GM12892 (cell line): ENCODE results near the gene LRCH3.

Experiments
- DNase-seq: peaks from one replicate; pipeline ENCODE4 v3.0.0; 2011; ENCODE audit not compliant: insufficient read length
- FAIRE-seq: peaks from 2 replicates; lab custom pipeline; 2011; peaks lifted over from hg19 to GRCh38; lab: Jason Lieb, UNC
- POLR2A ChIP-seq: IDR thresholded peaks from 2 replicates; pipeline ENCODE4 v1.6.1; 2011; ENCODE audit warnings: low read depth, low read length, control low read depth
- POLR2AphosphoS5 ChIP-seq: IDR thresholded peaks from 2 replicates; pipeline ENCODE4 v1.6.1; 2011; ENCODE audit warnings: low read depth, low read length, control low read depth
- TAF1 ChIP-seq: IDR thresholded peaks from 2 replicates; pipeline ENCODE4 v1.6.1; 2011; ENCODE audit warnings: low read depth, mild to moderate bottlenecking, control low read depth, low read length, borderline replicate concordance

LRCH3 gene

GRCh38 chr3:197811343-197811742 lies 20.3 kb downstream of the LRCH3 start:
- TF ChIP-seq POLR2AphosphoS5 (no peak), TAF1 (no peak), POLR2A (no peak)
- no peak for DNase-seq
- FAIRE-seq: no peak

- DNase-seq (no peak), FAIRE-seq (no peak)
- TF ChIP-seq POLR2A (no peak), POLR2AphosphoS5 (no peak), TAF1 (no peak)
Observed at GRCh38 chr3:197814372-197814771, 23.3 kb downstream of the LRCH3 start.

- DNase-seq: no peak
- no peak for FAIRE-seq
- TF ChIP-seq POLR2AphosphoS5: no peak
- no peak for TF ChIP-seq TAF1
- no peak for TF ChIP-seq POLR2A
Observed at GRCh38 chr3:197820550-197821335, 29.7 kb downstream of the LRCH3 start.

GRCh38 chr3:197829397-197830045 lies 38.5 kb downstream of the LRCH3 start:
- TF ChIP-seq POLR2AphosphoS5 (no peak), POLR2A (no peak), TAF1 (no peak)
- no peak for FAIRE-seq

GRCh38 chr3:197830308-197830966 lies 39.4 kb downstream of the LRCH3 start:
- DNase-seq: no peak
- no peak for FAIRE-seq
- TF ChIP-seq TAF1 (no peak), POLR2AphosphoS5 (no peak), POLR2A (no peak)

More at GRCh38 chr3:197829397-197830045, 38.5 kb downstream of the LRCH3 start:
- no peak for DNase-seq

GRCh38 chr3:197830967-197831313 lies 39.9 kb downstream of the LRCH3 start:
- TF ChIP-seq POLR2A: no peak
- TF ChIP-seq TAF1: no peak
- no peak for TF ChIP-seq POLR2AphosphoS5
- FAIRE-seq (no peak), DNase-seq (no peak)

- TF ChIP-seq POLR2A (no peak), POLR2AphosphoS5 (no peak), TAF1 (no peak)
- FAIRE-seq (peak; percentile 73), DNase-seq (no peak)
Observed at GRCh38 chr3:197833930-197834715, 43.1 kb downstream of the LRCH3 start.

GRCh38 chr3:197835509-197835908 lies 44.5 kb downstream of the LRCH3 start:
- peak; percentile 88 for FAIRE-seq
- TF ChIP-seq POLR2A (0 out of 2 replicates have a peak, but pooled peaks have one; percentile 28), POLR2AphosphoS5 (no peak), TAF1 (no peak)
- DNase-seq: peak; percentile 19

GRCh38 chr3:197836244-197836643 lies 45.2 kb downstream of the LRCH3 start:
- no peak for TF ChIP-seq TAF1
- no peak for TF ChIP-seq POLR2A
- TF ChIP-seq POLR2AphosphoS5: no peak
- no peak for FAIRE-seq
- DNase-seq: no peak

GRCh38 chr3:197837282-197837681 lies 46.2 kb downstream of the LRCH3 start:
- TF ChIP-seq TAF1 (no peak), POLR2AphosphoS5 (no peak), POLR2A (no peak)
- FAIRE-seq: no peak
- DNase-seq: no peak

- TF ChIP-seq TAF1 (no peak), POLR2A (no peak), POLR2AphosphoS5 (no peak)
- DNase-seq (no peak), FAIRE-seq (no peak)
Observed at GRCh38 chr3:197841789-197842188, 50.7 kb downstream of the LRCH3 start.
